ENCODE measurements around the gene SSH2.

The SSH2 gene

DNA sequence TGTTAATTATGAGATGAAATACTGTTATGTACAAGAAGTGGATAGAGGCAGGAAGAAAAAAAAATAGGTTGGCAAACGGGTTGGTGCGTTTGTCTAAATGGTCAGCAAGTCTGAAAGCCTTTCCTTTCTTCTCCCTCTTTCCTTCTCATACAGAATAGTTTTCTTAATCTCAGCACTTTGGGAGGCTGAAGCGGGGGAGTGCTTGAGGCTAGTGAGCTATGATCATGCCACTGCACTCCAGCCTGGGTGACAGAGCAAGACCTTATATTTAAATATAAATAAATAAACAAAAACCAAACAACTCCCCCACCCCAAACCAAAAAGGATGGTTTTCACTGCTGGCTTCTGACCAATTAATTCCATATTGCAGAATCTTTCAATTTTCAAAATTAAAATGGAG lies 232.7 kb downstream of the SSH2 start:
- Histone ChIP-seq H3K9me2 (replicated peaks; ENCODE audit: insufficient read depth, low read length) (no peaks in the 10 kb centered on the region), H3K9me3 (ENCODE audit: insufficient read depth, low read length) (no peaks in the 10 kb centered on the region), H3K27me3 (ENCODE audit: low read length) (no peaks in the 10 kb centered on the region), H3K27ac (ENCODE audit: low read depth, low read length) (no peak overlapping the region), H2AFZ (ENCODE audit: low read depth, low read length, severe bottlenecking) (no peak overlapping the region), H3K4me2 (ENCODE audit: low read depth, low read length, poor library complexity, severe bottlenecking) (no peak overlapping the region), H4K20me1 (ENCODE audit: low read depth, low read length) (no peaks in the 10 kb centered on the region), H3K79me2 (ENCODE audit: insufficient read depth, low read length) (peaks cover 4% of the 10 kb centered on the region; the same call in 1 of the 2 replicates), H3F3A (ENCODE audit: insufficient read depth) (0 out of 2 replicates have a peak, but pooled peaks cover 6% of the 10 kb centered on the region), H3K4me3 (ENCODE audit: insufficient read depth, low read length, poor library complexity, severe bottlenecking) (no peak overlapping the region), H3K9ac (ENCODE audit: low read length) (no peak overlapping the region), H3K36me3 (ENCODE audit: low read length) (peaks cover 25% of the 10 kb centered on the region; the same call in 1 of the 2 replicates)
- TF ChIP-seq, protein P1, sequence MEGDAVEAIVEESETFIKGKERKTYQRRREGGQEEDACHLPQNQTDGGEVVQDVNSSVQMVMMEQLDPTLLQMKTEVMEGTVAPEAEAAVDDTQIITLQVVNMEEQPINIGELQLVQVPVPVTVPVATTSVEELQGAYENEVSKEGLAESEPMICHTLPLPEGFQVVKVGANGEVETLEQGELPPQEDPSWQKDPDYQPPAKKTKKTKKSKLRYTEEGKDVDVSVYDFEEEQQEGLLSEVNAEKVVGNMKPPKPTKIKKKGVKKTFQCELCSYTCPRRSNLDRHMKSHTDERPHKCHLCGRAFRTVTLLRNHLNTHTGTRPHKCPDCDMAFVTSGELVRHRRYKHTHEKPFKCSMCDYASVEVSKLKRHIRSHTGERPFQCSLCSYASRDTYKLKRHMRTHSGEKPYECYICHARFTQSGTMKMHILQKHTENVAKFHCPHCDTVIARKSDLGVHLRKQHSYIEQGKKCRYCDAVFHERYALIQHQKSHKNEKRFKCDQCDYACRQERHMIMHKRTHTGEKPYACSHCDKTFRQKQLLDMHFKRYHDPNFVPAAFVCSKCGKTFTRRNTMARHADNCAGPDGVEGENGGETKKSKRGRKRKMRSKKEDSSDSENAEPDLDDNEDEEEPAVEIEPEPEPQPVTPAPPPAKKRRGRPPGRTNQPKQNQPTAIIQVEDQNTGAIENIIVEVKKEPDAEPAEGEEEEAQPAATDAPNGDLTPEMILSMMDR (IDR thresholded peaks at IDR 0.05; ENCODE audit: insufficient read depth, low read length, poor library complexity, severe bottlenecking) = no peak
- TF ChIP-seq EZH2phosphoT487 (conservative IDR thresholded peaks at IDR 0.05; ENCODE audit: low read length) = no peak

- H3K4me3 ChIP-seq (ENCODE audit: insufficient read depth, low read length, poor library complexity, severe bottlenecking) = no peak overlapping the region
- TF ChIP-seq, protein P1 (IDR thresholded peaks at IDR 0.05; ENCODE audit: insufficient read depth, low read length, poor library complexity, severe bottlenecking) = no peak
- TF ChIP-seq EZH2phosphoT487 (conservative IDR thresholded peaks at IDR 0.05; ENCODE audit: low read length) = no peak
- H3K9me3 ChIP-seq (ENCODE audit: insufficient read depth, low read length) = no peaks in the 10 kb centered on the region
- no peaks in the 10 kb centered on the region for H4K20me1 ChIP-seq (ENCODE audit: low read depth, low read length)
- no peak overlapping the region for H3K9ac ChIP-seq (ENCODE audit: low read length)
- no peak overlapping the region for H2AFZ ChIP-seq (ENCODE audit: low read depth, low read length, severe bottlenecking)
- H3K4me2 ChIP-seq (ENCODE audit: low read depth, low read length, poor library complexity, severe bottlenecking) = no peak overlapping the region
- H3K79me2 ChIP-seq (ENCODE audit: insufficient read depth, low read length) = peaks cover 4% of the 10 kb centered on the region; the same call in 1 of the 2 replicates
- H3K9me2 ChIP-seq (replicated peaks; ENCODE audit: insufficient read depth, low read length) = no peaks in the 10 kb centered on the region
- H3K27ac ChIP-seq (ENCODE audit: low read depth, low read length) = no peak overlapping the region
- H3K36me3 ChIP-seq (ENCODE audit: low read length) = peaks cover 23% of the 10 kb centered on the region; the same call in 1 of the 2 replicates
- 0 out of 2 replicates have a peak, but pooled peaks cover 4% of the 10 kb centered on the region for H3F3A ChIP-seq (ENCODE audit: insufficient read depth)
- no peaks in the 10 kb centered on the region for H3K27me3 ChIP-seq (ENCODE audit: low read length)
These were observed 235.0 kb downstream of the SSH2 start for GRCh38 chr17:29694918-29695563.

GRCh38 chr17:29693751-29694150 lies 236.3 kb downstream of the SSH2 start:
- peaks cover 23% of the 10 kb centered on the region; the same call in 1 of the 2 replicates for H3K36me3 ChIP-seq (ENCODE audit: low read length)
- H3K79me2 ChIP-seq (ENCODE audit: insufficient read depth, low read length) = peaks cover 4% of the 10 kb centered on the region; the same call in 1 of the 2 replicates
- 0 out of 2 replicates have a peak, but pooled peaks cover 3% of the 10 kb centered on the region for H3F3A ChIP-seq (ENCODE audit: insufficient read depth)
- H3K4me3 ChIP-seq (ENCODE audit: insufficient read depth, low read length, poor library complexity, severe bottlenecking) = no peak overlapping the region
- H3K9me3 ChIP-seq (ENCODE audit: insufficient read depth, low read length) = no peaks in the 10 kb centered on the region
- H3K9me2 ChIP-seq (replicated peaks; ENCODE audit: insufficient read depth, low read length) = no peaks in the 10 kb centered on the region
- H3K9ac ChIP-seq (ENCODE audit: low read length) = no peak overlapping the region
- no peak overlapping the region for H3K4me2 ChIP-seq (ENCODE audit: low read depth, low read length, poor library complexity, severe bottlenecking)
- TF ChIP-seq, protein P1 (IDR thresholded peaks at IDR 0.05; ENCODE audit: insufficient read depth, low read length, poor library complexity, severe bottlenecking) = no peak
- no peak overlapping the region for H2AFZ ChIP-seq (ENCODE audit: low read depth, low read length, severe bottlenecking)
- H3K27ac ChIP-seq (ENCODE audit: low read depth, low read length) = no peak overlapping the region
- no peaks in the 10 kb centered on the region for H4K20me1 ChIP-seq (ENCODE audit: low read depth, low read length)
- H3K27me3 ChIP-seq (ENCODE audit: low read length) = no peaks in the 10 kb centered on the region

Measured in SU-DHL-6 (cell line).